ENCODE data around the gene SCLT1.

- TF ChIP-seq POLR2AphosphoS5 (IDR thresholded peaks at IDR 0.05) (no peak), CTCF (IDR thresholded peaks at IDR 0.05; ENCODE audit: poor library complexity, severe bottlenecking) (no peak), RAD21 (conservative IDR thresholded peaks at IDR 0.05) (no peak)
Measured at GRCh38 chr4:128854433-128854832, 238.9 kb downstream of the SCLT1 start.

All from neural cell (in vitro differentiated cells).